Endothelial cell of umbilical vein (primary cell): ENCODE data around the gene RASL11A. TPM values are rescaled to one million over a fixed set of nuclear protein-coding genes. Genes with fewer than 3 reads are reported as not detected.

Source experiments
- BruUV-seq: library from RNA; stranded (reverse); fragments of 400-500 nt; replicated peaks from 2 replicates; lab custom pipeline; 2021; lab: Mats Ljungman, UMichigan
- CTCF ChIA-PET: fragments of 300-600, 350-600 bp; sonication (Branson Sonifier 250); formaldehyde crosslinking; loops from one replicate; lab custom pipeline; 2021; ENCODE audit warnings: antibody characterized with exemption, inconsistent platforms; lab: Charles Lee
- POLR2A ChIA-PET: fragments of 300-600, 350-600 bp; sonication (Branson Sonifier 250); formaldehyde crosslinking; loops from one replicate; lab custom pipeline; 2021; ENCODE audit warnings: antibody characterized with exemption, inconsistent platforms; lab: Charles Lee
- DNase-seq: peaks from one replicate; pipeline ENCODE4 v3.0.0-alpha.2; 2011; ENCODE audit warnings: low read depth, low spot score
- FAIRE-seq: peaks from 2 replicates; lab custom pipeline; 2011; peaks lifted over from hg19 to GRCh38; lab: Jason Lieb, UNC
- H2AFZ ChIP-seq: 2 replicates; pipeline ENCODE4 v1.6.0; 2012; ENCODE audit warnings: low read depth, low read length, control low read depth, inconsistent platforms
- H3K27ac ChIP-seq: 2 replicates; pipeline ENCODE4 v1.5.1; 2011; ENCODE audit warnings: low read depth, mild to moderate bottlenecking, control low read depth, low read length, moderate library complexity; ENCODE audit not compliant: insufficient read depth
- H3K27me3 ChIP-seq, 2 experiments: 2 replicates each; pipeline versions ENCODE4 v1.6.0 to v1.6.1; 2011; ENCODE audit warnings: low read length in 2 of 2, mixed read lengths in 1 of 2; ENCODE audit not compliant: control insufficient read depth in 2 of 2, insufficient read depth in 2 of 2
- H3K36me3 ChIP-seq, 2 experiments: 2 replicates in 1 of 2; 3 replicates in 1 of 2; pipeline ENCODE4 v1.5.1; 2011; ENCODE audit warnings: low read length in 2 of 2, mild to moderate bottlenecking in 1 of 2, moderate library complexity in 1 of 2; ENCODE audit not compliant: control insufficient read depth in 2 of 2, insufficient read depth in 2 of 2; ENCODE audit errors: extremely low read depth in 1 of 2
- H3K4me1 ChIP-seq: 3 replicates; pipeline ENCODE4 v1.5.1; 2011; ENCODE audit warnings: mild to moderate bottlenecking, low read length; ENCODE audit not compliant: control insufficient read depth, insufficient read depth; ENCODE audit errors: extremely low read depth
- H3K4me2 ChIP-seq: 2 replicates; pipeline ENCODE4 v1.6.1; 2011; ENCODE audit warnings: low read length, control low read depth, mixed read lengths; ENCODE audit not compliant: insufficient read depth
- H3K4me3 ChIP-seq, 3 experiments: fragments of 200-600 bp in 1 of 3; sonication (generic), shearing (Covaris generic) in 1 of 3; replicated peaks in 1 of 3; 2 replicates each; pipeline ENCODE4 v1.5.1; 2011 to 2016; ENCODE audit warnings: control low read depth in 3 of 3, low read length in 3 of 3, mild to moderate bottlenecking in 2 of 3, inconsistent platforms in 1 of 3, low read depth in 1 of 3, moderate library complexity in 1 of 3; ENCODE audit not compliant: insufficient read depth in 1 of 3
- H3K79me2 ChIP-seq: 2 replicates; pipeline ENCODE4 v1.6.0; 2012; ENCODE audit warnings: low read length, inconsistent platforms; ENCODE audit not compliant: control insufficient read depth, insufficient read depth
- H3K9ac ChIP-seq: replicated peaks from 2 replicates; pipeline ENCODE3; 2011; ENCODE audit warnings: low read length, control low read depth; ENCODE audit not compliant: insufficient read depth; ENCODE audit errors: extremely low read depth
- H3K9me1 ChIP-seq: replicated peaks from 3 replicates; pipeline ENCODE4 v1.6.0; 2011; ENCODE audit warnings: mild to moderate bottlenecking, low read length; ENCODE audit not compliant: control insufficient read depth, insufficient read depth; ENCODE audit errors: extremely low read depth
- H3K9me3 ChIP-seq: replicated peaks from 2 replicates; pipeline ENCODE4 v1.5.1; 2012; ENCODE audit warnings: low read length, inconsistent platforms; ENCODE audit not compliant: control insufficient read depth, insufficient read depth
- H4K20me1 ChIP-seq: replicated peaks from 2 replicates; pipeline ENCODE3; 2011; ENCODE audit warnings: mild to moderate bottlenecking, low read length; ENCODE audit not compliant: control insufficient read depth, insufficient read depth; ENCODE audit errors: extremely low read depth
- CTCF ChIP-seq, 2 donors: IDR thresholded peaks; 1 replicate in 1 of 2; 2 replicates in 1 of 2; pipeline ENCODE4 v1.5.1; 2011; ENCODE audit warnings: low read length in 2 of 2, mild to moderate bottlenecking in 2 of 2, moderate library complexity in 2 of 2, control low read depth in 1 of 2, inconsistent platforms in 1 of 2, low read depth in 1 of 2; ENCODE audit not compliant: insufficient read depth in 1 of 2; ENCODE audit errors: extremely low read depth in 1 of 2
- EZH2 ChIP-seq: IDR thresholded peaks from 2 replicates; pipeline ENCODE4 v1.6.1; 2012; ENCODE audit warnings: borderline replicate concordance, low read depth, mild to moderate bottlenecking, moderate library complexity, low read length, inconsistent platforms; ENCODE audit not compliant: severe bottlenecking
- FOS ChIP-seq: IDR thresholded peaks from 2 replicates; pipeline ENCODE4 v1.6.1; 2011; ENCODE audit warnings: mild to moderate bottlenecking, low read length, moderate library complexity, borderline replicate concordance; ENCODE audit not compliant: insufficient read depth
- GATA2 ChIP-seq: IDR thresholded peaks from 2 replicates; pipeline ENCODE4 v1.7.0; 2011; ENCODE audit warnings: low read depth, mild to moderate bottlenecking, moderate library complexity, mixed read lengths, low read length; ENCODE audit not compliant: insufficient read length, insufficient read depth
- JUN ChIP-seq: IDR thresholded peaks from 2 replicates; pipeline ENCODE4 v1.6.1; 2011; ENCODE audit warnings: borderline replicate concordance, low read depth; ENCODE audit not compliant: insufficient read length, insufficient read depth
- MAX ChIP-seq: IDR thresholded peaks from 2 replicates; pipeline ENCODE4 v1.6.1; 2011; ENCODE audit not compliant: insufficient read depth, insufficient read length
- MYC ChIP-seq: IDR thresholded peaks from one replicate; pipeline ENCODE4 v1.6.1; 2011; ENCODE audit warnings: mild to moderate bottlenecking, low read depth, low read length
- POLR2A ChIP-seq: IDR thresholded peaks from 2 replicates; pipeline ENCODE4 v1.6.1; 2012; ENCODE audit warnings: low read depth, mild to moderate bottlenecking, control low read depth, low read length
- POLR2AphosphoS5 ChIP-seq: IDR thresholded peaks from 2 replicates; pipeline ENCODE4 v1.6.1; 2012; ENCODE audit warnings: low read depth, mild to moderate bottlenecking, control low read depth, low read length, moderate library complexity; ENCODE audit not compliant: insufficient read depth
- dilution Hi-C: fragments of 300-500 bp; cut with MboI; formaldehyde crosslinking; loops from one replicate; pipeline ENCODE4 v1.15.0; 2019; ENCODE audit warnings: low sequenced_read_pairs; ENCODE audit not compliant: extremely low pct_ligation_motif_present
- intact Hi-C: fragments of 100-400 bp; cut with micrococcal nuclease; formaldehyde crosslinking; loops from one replicate; pipeline ENCODE4 v1.10.0; 2022
- polyA plus RNA-seq, 4 experiments: library from polyadenylated mRNA; depleted of rRNA in 3 of 4; stranded (reverse) in 3 of 4; unstranded in 1 of 4; fragments of >200 nt; gene quantifications; 2 replicates each; pipeline versions ENCODE4 v1.2.1 to v1.2.3, GENCODE V29; 2011 to 2012; ENCODE audit warnings: missing spikeins in 1 of 4
- total RNA-seq: library from RNA; stranded (reverse); gene quantifications from 2 replicates; pipeline ENCODE4 v1.2.3, GENCODE V29; 2021

Gene RASL11A
- total and polyA plus RNA-seq, 2 donors (not counting 3 experiments of a cell fraction or from before 2014, with no cell fraction given): 1.2 to 1.3 TPM

- Histone ChIP-seq H3K9ac (no peak overlapping the region), H3K4me3 (no peak overlapping the region), H3K36me3 (no peaks in the 10 kb centered on the region), H3K9me3 (no peaks in the 10 kb centered on the region), H3K4me1 (no peaks in the 10 kb centered on the region), H3K27me3 (peaks cover 0 to 4% of the 10 kb centered on the region in 2 experiments), H2AFZ (no peak overlapping the region), H3K79me2 (no peaks in the 10 kb centered on the region), H3K27ac (no peak overlapping the region), H3K9me1 (no peaks in the 10 kb centered on the region), H4K20me1 (no peaks in the 10 kb centered on the region), H3K4me2 (no peak overlapping the region)
- BruUV-seq: no TSS peak
- DNase-seq (no peak), FAIRE-seq (no peak)
- CTCF ChIA-PET: no interaction called here
- no peak for TF ChIP-seq POLR2AphosphoS5
- TF ChIP-seq FOS: no peak
- TF ChIP-seq MAX: no peak
- TF ChIP-seq CTCF (IDR thresholded peaks at IDR 0.05; ENCODE audit: extremely low read depth in 1 of 2, insufficient read depth in 1 of 2, low read depth in 1 of 2, low read length in 2 of 2): no peak
- no peak for TF ChIP-seq POLR2A
- TF ChIP-seq EZH2: no peak
- TF ChIP-seq GATA2: no peak
- TF ChIP-seq JUN: no peak
- no peak for TF ChIP-seq MYC
- intact Hi-C loops (no loop called here), dilution Hi-C loops (no loop called here)
- POLR2A ChIA-PET: no interaction called here
Observed at GRCh38 chr13:27233964-27234363, 36.7 kb upstream of the RASL11A start.
